Lower leg skin (tissue), 3 donors: ENCODE data around the gene CHML.

Experiments
- CTCF ChIP-seq, 3 donors: fragments of 450-650 bp; IDR thresholded peaks; one replicate each; pipeline ENCODE4 v1.5.1; 2016; ENCODE audit warnings: antibody characterized with exemption in 3 of 3, mild to moderate bottlenecking in 3 of 3, moderate library complexity in 2 of 3
- POLR2A ChIP-seq, 2 donors: fragments of 450-650 bp; IDR thresholded peaks; one replicate each; pipeline ENCODE4 v1.6.1; 2016 to 2017; ENCODE audit warnings: antibody characterized with exemption in 2 of 2, mild to moderate bottlenecking in 1 of 2, moderate library complexity in 1 of 2

GRCh38 chr1:241660424-241660972 lies 20.3 kb upstream of the CHML start:
- TF ChIP-seq CTCF (IDR thresholded peaks at IDR 0.05) (no peak), POLR2A (IDR thresholded peaks at IDR 0.05) (no peak)
